GM19035 (cell line): ENCODE measurements around the gene TACC3.
A peak's percentile ranks its signal among the peaks of the same experiment; 100 is the strongest.

Experiments
- ATAC-seq: cut with Tn5 transposase; IDR thresholded peaks from one replicate; pipeline ENCODE4 v1.9.1; 2021; ENCODE audit not compliant: unreplicated experiment

The TACC3 gene

DNA sequence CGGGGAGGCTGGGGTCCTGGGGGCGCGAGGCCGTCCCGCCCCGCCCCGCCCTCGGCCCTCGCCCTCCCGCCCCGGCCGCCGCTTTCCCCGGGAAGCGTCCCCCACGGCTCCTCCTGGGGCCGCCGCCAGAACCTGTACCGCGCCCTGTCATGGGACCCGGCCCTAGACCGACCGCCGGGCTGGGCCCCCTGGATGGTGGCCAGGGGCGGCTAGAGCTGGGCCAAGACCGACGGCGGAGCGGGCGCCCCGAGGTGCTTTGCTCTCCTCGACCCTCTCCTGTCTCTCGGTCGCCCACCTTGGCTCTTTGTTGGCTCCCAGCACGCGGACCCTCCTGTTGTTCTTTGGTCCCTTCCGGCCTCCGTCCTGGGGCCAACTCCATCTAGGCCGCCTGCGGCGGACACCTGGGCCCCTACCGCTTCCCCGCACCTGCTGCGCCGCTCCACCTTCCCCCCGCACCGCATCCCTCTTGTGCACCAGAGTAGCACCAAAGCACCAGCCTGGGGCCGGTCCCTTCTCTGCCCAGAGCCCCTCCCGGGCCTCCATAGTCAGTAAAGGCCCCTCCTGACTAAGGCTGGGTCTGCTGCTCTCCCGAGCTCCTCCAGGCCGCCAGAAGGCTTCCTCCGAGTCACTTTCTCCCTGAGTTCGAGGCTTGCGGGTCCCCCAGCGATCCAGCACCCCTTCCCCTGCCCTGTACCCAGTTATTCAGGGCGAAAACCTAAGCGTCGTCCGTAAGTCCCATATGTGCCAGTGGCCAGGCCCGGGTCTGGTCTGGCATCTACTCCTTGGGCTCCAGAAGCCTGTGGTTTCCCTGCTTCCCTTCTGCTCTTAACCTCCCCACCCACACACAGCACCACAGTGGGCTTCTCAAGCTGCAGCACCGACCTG, 587 bp downstream of the TACC3 start:
- peak; percentile 2 for ATAC-seq

- ATAC-seq = no peak
Measured at GRCh38 chr4:1722551-1723118, 1.3 kb downstream of the TACC3 start.

GRCh38 chr4:1723131-1723801, 1.9 kb downstream of the TACC3 start:
- no peak for ATAC-seq

- no peak for ATAC-seq
Measured at GRCh38 chr4:1725521-1725920, 4.2 kb downstream of the TACC3 start.

GRCh38 chr4:1726146-1726934, 5.0 kb downstream of the TACC3 start:
- ATAC-seq = no peak

DNA sequence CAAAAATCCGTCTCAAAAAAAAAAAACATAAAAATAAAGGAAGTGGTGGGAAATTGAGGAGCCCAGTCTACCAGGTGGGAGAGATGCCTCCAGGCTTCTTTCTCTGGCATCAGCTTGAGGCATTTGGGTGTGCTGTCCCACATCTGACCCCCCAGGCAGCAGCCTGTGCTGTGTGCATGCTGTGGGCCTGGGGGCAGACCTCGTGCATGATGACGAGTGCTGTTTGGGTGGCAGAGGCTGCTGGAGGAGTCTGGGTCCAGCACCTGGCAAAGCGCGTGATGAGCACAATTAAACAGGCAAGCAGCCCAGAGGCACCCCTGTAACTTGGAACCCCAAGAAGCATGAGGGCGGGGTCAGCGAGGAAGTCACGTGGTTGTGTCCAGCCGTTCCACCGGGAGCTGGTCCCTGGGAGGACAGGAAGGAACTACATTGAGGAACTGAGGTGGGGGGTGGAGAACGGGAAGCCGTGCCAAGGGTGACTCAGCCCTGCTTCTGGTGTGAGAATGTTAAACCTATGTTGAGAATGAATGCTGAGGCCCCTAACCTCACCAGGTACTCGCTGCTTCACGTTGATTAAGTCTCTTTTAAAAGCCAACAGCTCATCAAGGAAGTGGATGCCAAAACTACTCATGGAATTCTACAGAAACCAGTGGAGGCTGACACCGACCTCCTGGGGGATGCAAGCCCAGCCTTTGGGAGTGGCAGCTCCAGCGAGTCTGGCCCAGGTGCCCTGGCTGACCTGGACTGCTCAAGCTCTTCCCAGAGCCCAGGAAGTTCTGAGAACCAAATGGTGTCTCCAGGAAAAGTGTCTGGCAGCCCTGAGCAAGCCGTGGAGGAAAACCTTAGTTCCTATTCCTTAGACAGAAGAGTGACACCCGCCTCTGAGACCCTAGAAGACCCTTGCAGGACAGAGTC, 6.1 kb downstream of the TACC3 start:
- no peak for ATAC-seq

DNA sequence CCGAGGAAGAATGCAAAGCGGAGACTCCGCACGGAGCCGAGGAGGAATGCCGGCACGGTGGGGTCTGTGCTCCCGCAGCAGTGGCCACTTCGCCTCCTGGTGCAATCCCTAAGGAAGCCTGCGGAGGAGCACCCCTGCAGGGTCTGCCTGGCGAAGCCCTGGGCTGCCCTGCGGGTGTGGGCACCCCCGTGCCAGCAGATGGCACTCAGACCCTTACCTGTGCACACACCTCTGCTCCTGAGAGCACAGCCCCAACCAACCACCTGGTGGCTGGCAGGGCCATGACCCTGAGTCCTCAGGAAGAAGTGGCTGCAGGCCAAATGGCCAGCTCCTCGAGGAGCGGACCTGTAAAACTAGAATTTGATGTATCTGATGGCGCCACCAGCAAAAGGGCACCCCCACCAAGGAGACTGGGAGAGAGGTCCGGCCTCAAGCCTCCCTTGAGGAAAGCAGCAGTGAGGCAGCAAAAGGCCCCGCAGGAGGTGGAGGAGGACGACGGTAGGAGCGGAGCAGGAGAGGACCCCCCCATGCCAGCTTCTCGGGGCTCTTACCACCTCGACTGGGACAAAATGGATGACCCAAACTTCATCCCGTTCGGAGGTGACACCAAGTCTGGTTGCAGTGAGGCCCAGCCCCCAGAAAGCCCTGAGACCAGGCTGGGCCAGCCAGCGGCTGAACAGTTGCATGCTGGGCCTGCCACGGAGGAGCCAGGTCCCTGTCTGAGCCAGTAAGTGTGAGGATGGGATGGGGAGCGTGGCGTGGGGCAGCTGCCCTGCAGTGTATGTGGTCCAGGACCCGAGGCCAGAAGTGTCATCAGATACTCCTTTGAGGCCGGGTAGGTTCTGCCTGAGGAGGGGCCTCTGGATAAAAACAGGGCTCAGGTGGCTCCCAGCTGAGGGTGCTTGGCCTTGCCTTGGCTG, 7.0 kb downstream of the TACC3 start:
- ATAC-seq = no peak

DNA sequence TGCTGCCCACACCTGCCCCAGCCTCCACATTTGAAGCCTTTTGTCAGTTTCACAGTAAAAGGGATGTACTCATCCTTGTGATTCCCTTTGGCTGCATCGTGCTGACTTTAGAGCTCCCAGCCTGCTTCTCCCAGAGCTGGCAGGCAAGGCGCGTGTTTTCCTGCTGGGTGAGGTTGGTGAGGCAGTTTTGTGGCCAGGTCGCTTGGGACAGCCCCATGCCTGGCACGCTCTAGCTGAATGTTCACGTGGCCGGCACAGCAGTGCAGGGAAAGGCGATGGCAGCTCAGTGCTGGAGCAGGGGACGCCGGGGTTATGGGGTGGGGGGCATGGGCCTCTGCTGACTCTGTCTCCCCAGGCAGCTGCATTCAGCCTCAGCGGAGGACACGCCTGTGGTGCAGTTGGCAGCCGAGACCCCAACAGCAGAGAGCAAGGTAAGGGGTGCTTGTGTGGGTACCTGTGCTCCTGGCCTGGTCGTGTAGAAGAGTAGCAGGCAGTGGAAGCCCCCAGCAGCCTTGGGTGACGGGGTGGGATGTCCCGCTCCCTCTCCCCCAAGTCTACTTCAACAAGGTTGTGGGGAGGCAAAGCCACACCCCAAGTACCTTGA, 9.3 kb downstream of the TACC3 start:
- ATAC-seq = no peak

- no peak for ATAC-seq
Measured at GRCh38 chr4:1731180-1731579, 9.9 kb downstream of the TACC3 start.

DNA sequence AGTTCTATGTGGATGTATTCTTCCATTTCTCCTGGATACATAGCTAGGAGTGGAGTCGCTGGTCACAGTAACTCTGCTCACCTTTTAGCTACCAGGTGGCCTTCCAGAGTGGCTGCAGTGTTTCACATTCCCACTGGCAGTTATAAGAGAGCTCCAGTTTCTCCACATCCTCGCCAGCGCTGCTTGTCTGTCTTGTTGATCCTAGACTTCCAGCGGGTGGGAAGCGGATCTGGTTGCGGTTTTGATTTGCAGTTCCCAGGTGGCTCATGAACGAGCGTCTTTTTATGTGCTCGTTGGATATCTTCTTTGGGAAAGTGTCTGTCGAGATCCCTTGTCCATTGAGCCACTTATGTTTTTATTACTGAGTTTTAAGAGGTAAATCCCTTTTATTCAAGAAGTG, 11.6 kb downstream of the TACC3 start:
- no peak for ATAC-seq

- no peak for ATAC-seq
Measured at GRCh38 chr4:1735215-1735614, 13.9 kb downstream of the TACC3 start.

DNA sequence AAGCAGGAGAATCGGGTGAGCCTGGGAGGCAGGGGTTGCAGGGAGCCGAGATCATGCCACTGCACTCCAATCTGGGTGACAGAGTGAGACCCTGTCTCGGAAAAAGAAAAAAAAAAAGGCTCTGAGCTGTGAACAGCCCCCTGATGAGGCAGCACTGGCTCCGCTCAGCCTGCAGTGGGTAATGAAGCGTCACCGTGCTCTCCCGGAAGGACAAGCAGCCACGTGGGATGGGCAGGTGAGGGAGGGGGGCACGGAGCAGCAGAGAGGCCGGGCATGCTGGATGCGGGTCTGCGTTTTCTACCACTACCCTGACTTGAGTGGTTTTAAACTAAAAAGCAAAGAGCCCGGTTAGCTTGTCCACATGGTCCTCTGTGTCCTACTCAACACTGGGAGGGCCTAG, 15.5 kb downstream of the TACC3 start:
- ATAC-seq = no peak

DNA sequence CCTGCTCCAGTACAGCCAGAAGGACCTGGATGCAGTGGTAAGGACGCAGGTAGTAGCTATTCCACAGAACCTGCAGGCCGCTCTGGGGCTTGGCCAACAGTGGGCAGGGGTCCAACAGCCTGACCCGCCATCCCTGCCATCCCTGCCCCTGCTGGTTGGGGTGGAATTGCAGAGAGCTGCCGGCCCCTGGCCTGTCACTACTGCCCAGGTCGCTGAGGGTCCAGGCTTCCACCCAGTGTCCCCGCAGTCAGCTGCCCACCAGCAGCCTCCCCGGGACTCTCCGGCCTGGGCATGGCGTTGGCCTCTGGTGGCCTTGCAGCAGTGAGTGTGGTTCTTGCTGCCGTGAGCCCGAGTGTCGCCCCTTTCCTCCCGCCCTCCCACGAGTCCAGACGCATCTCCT, 16.3 kb downstream of the TACC3 start:
- ATAC-seq = no peak

- ATAC-seq = no peak
Measured at GRCh38 chr4:1738410-1738809, 17.1 kb downstream of the TACC3 start.

GRCh38 chr4:1739358-1739757, 18.0 kb downstream of the TACC3 start:
- no peak for ATAC-seq

- ATAC-seq = no peak
Measured at GRCh38 chr4:1740021-1740545, 18.8 kb downstream of the TACC3 start.

GRCh38 chr4:1741208-1741607, 19.9 kb downstream of the TACC3 start:
- no peak for ATAC-seq

DNA sequence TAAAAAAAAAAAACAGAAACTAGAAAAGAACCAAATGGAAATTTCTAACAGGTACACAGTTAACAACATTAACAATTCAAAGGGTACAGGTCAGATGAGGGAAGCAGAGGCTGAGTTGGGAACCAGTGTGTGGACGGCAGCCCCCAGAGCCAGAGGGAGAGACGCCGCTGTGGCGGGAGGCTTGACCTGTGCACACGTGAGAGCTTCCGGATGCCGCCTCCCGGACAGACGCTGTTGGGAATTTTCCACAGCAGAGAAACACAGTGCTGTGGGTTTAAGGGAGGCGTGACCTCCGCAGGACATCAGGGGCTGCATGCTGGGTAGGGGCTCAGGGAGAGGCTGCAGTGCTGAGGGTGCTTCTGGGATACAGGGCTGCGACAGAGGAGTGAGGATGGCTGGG, 22.2 kb downstream of the TACC3 start:
- no peak for ATAC-seq

GRCh38 chr4:1743975-1744374, 22.7 kb downstream of the TACC3 start:
- no peak for ATAC-seq
